Activated naive CD8-positive, alpha-beta T cell treated with anti-CD3 and anti-CD28 coated beads, Interleukin-2, amount 50 U/mL, for 24 hours (primary cell): ENCODE results near the gene SRD5A2.

Experiments
- ATAC-seq: fragments of 150-1000 bp; cut with Tn5 transposase; one replicate; pipeline ENCODE4 v1.10.0; 2021
- DNase-seq: peaks from one replicate; pipeline ENCODE4 v3.0.0; 2021
- H3K27ac Mint-ChIP-seq: one replicate; pipeline ENCODE4 v1.8.0; 2021; ENCODE audit warnings: mild to moderate bottlenecking, mixed read lengths
- H3K27me3 Mint-ChIP-seq: one replicate; pipeline ENCODE4 v1.8.0; 2021; ENCODE audit warnings: mixed read lengths
- H3K36me3 Mint-ChIP-seq: one replicate; pipeline ENCODE4 v1.8.0; 2021; ENCODE audit warnings: low read depth, mixed read lengths
- H3K4me1 Mint-ChIP-seq: one replicate; pipeline ENCODE4 v1.8.0; 2021; ENCODE audit warnings: mixed read lengths
- H3K4me3 Mint-ChIP-seq: one replicate; pipeline ENCODE4 v1.8.0; 2021; ENCODE audit warnings: mild to moderate bottlenecking, moderate library complexity, mixed read lengths
- H3K9me3 Mint-ChIP-seq: one replicate; pipeline ENCODE4 v1.8.0; 2021; ENCODE audit warnings: mixed read lengths

SRD5A2 gene

GRCh38 chr2:31555967-31556706, 24.6 kb downstream of the SRD5A2 start:
- Mint-ChIP-seq H3K27me3 (peaks cover 2% of the 10 kb centered on the region), H3K4me1 (no peaks in the 10 kb centered on the region), H3K4me3 (no peak overlapping the region), H3K36me3 (no peaks in the 10 kb centered on the region), H3K27ac (no peak overlapping the region), H3K9me3 (peaks cover 10% of the 10 kb centered on the region)
- no peak for ATAC-seq
- no peak for DNase-seq

DNA sequence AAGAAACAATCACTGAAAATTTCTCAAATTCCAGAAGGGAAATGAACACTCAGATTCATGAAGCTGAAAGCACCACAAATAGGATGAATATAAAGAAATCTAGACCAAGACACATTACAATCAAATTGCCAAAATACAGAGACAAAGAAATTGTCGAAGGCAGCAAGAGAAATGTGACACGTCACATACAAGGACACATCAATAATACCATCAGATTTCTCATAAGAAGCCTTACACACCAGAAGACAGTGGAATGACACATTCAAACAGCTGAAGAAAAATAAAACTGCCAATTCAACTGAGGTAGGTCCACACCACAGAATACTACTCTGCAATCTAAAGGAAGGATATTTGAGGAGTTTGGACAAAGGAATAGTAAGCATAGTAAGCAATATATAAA, 27.4 kb downstream of the SRD5A2 start:
- no peaks in the 10 kb centered on the region for H3K36me3 Mint-ChIP-seq
- H3K9me3 Mint-ChIP-seq: peaks cover 10% of the 10 kb centered on the region
- ATAC-seq (no peak), DNase-seq (no peak)
- no peaks in the 10 kb centered on the region for H3K4me1 Mint-ChIP-seq
- peaks cover 3% of the 10 kb centered on the region for H3K27me3 Mint-ChIP-seq
- H3K4me3 Mint-ChIP-seq: no peak overlapping the region
- no peak overlapping the region for H3K27ac Mint-ChIP-seq

DNA sequence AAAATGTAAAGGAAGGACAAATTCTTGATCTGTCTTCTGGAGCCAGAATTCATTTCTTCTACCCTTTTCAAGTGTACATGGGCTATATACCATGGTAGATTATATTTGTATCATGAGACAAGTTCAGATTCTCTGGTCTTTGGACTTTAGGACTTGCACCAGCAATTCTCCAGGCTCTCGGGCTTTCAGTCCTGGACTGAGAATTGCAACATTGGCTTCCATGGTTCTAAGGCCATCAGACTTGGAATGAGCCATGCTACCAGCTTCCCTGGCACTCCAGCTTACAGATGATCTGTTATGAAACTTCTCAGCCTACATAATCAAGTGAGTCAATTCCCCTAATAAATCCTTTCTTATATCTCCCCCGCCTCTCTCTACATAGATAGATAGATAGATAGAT, 33.3 kb downstream of the SRD5A2 start:
- Mint-ChIP-seq H3K27me3 (peaks cover 7% of the 10 kb centered on the region), H3K9me3 (peaks cover 15% of the 10 kb centered on the region), H3K27ac (no peak overlapping the region), H3K36me3 (no peaks in the 10 kb centered on the region), H3K4me1 (no peaks in the 10 kb centered on the region), H3K4me3 (no peak overlapping the region)
- DNase-seq (no peak), ATAC-seq (no peak)

DNA sequence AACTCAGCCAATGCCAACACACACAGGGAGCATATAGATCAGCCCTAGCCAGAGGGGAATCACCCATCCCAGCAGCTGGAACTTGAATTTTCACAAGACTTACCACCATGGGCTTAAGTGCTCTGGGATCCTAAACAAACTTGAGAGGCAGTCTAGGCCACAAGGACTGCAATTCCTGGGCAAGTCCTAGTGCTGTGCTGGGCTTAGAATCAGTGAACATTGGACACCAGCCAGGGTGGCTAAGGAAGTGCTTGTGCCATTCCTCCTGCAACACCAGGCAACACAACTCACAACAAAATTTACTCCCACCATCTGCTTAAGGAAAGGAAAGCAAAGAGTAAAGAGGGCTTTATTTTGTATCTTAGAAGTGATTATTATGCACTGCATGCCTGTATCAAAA, 38.9 kb downstream of the SRD5A2 start:
- Mint-ChIP-seq H3K27ac (no peak overlapping the region), H3K27me3 (peaks cover 6% of the 10 kb centered on the region), H3K4me1 (no peaks in the 10 kb centered on the region), H3K9me3 (peaks cover 16% of the 10 kb centered on the region), H3K4me3 (no peak overlapping the region), H3K36me3 (no peaks in the 10 kb centered on the region)
- DNase-seq (no peak), ATAC-seq (no peak)

GRCh38 chr2:31539505-31539904, 41.2 kb downstream of the SRD5A2 start:
- peaks cover 6% of the 10 kb centered on the region for H3K27me3 Mint-ChIP-seq
- DNase-seq (no peak), ATAC-seq (no peak)
- no peaks in the 10 kb centered on the region for H3K36me3 Mint-ChIP-seq
- H3K9me3 Mint-ChIP-seq: peaks cover 9% of the 10 kb centered on the region
- no peaks in the 10 kb centered on the region for H3K4me1 Mint-ChIP-seq
- H3K27ac Mint-ChIP-seq: no peak overlapping the region
- H3K4me3 Mint-ChIP-seq: no peak overlapping the region

DNA sequence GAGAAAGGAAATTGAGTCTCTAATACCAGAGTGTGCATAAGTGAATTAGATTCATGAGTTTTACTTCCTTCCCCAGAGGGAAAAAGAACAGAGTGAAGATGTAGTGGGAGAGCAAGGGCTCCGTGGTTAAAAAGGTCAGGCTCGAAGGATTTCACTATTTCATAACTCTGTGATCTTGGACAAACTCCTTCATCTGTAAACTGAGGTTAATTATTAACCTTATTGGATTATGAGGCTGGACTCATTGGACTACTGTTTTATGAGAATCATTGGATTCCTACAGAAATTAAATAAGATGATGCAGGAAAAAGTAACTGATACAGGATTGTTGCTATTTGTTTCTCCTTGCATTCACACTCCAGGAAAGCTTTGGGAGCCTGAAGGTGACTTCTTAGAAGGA, 45.0 kb downstream of the SRD5A2 start:
- H3K9me3 Mint-ChIP-seq: no peaks in the 10 kb centered on the region
- H3K27me3 Mint-ChIP-seq: peaks cover 9% of the 10 kb centered on the region
- H3K36me3 Mint-ChIP-seq: no peaks in the 10 kb centered on the region

DNA sequence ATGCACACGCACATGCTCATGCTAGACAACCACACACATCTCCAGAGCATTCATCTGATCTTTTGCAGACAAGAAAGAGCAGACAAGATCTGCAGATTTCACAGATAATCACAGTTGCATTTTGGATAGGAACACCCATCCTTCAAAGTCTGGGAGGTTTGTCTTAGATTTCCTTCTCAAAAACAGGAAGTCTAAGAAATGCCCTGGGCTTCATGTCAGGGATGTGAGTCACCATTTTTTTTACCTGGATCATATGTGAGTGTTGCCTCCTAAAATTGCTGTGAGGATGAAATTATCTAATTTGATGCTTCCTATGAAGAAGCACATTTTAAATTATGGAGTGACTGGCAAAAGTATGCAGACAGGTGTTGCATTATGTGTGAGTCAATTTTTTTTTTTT, 46.1 kb downstream of the SRD5A2 start:
- DNase-seq (no peak), ATAC-seq (no peak)
- no peaks in the 10 kb centered on the region for H3K36me3 Mint-ChIP-seq
- H3K27ac Mint-ChIP-seq: no peak overlapping the region
- H3K27me3 Mint-ChIP-seq: peaks cover 10% of the 10 kb centered on the region
- no peak overlapping the region for H3K4me3 Mint-ChIP-seq
- H3K4me1 Mint-ChIP-seq: no peaks in the 10 kb centered on the region
- no peaks in the 10 kb centered on the region for H3K9me3 Mint-ChIP-seq

More for the DNA sequence above, 45.0 kb downstream of the SRD5A2 start:
- DNase-seq: no peak
- no peak overlapping the region for H3K4me3 Mint-ChIP-seq
- H3K27ac Mint-ChIP-seq: no peak overlapping the region
- ATAC-seq: no peak
- H3K4me1 Mint-ChIP-seq: no peaks in the 10 kb centered on the region

DNA sequence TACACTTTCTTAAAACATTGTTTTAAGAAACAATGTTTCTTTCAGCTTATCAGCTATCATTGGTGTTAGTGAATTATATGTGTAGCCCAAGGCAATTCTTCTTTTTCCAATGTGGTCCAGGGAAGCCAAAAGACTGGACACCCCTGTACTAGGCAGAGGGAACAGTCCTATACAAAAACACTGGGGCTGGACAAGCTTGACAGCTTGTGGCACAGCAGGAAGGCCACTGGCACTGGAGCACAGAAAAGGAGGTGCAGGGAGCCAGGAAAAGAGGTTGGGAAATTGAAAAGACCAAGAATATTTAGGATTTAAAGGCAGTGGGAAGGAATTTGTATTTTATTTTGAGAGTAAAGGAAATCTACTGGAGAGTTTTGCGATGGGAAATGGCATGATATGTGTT, 47.7 kb downstream of the SRD5A2 start:
- no peaks in the 10 kb centered on the region for H3K9me3 Mint-ChIP-seq
- no peaks in the 10 kb centered on the region for H3K4me1 Mint-ChIP-seq
- ATAC-seq (no peak), DNase-seq (no peak)
- no peak overlapping the region for H3K27ac Mint-ChIP-seq
- peaks cover 10% of the 10 kb centered on the region for H3K27me3 Mint-ChIP-seq
- no peak overlapping the region for H3K4me3 Mint-ChIP-seq
- H3K36me3 Mint-ChIP-seq: no peaks in the 10 kb centered on the region

DNA sequence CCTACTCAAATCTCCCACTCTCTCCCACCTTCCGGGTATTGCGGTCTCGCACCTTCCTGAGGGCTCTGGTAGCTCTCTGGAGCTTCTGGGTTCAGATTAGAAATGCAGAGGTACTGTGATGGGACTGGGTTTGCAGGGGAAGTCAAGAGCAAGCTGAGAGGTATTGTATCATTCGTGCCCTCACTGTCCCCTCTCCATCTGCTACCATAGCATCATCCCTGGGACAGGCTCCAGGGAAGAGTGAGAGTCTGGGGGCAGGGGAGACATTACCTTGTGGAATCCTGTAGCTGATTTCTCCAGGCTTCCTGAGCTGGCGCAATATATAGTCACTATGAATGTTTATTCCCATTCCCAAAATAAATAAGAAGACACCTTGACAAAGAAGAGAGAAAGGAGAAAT, 49.6 kb downstream of the SRD5A2 start:
- no peak overlapping the region for H3K27ac Mint-ChIP-seq
- DNase-seq: no peak
- no peak for ATAC-seq
- no peaks in the 10 kb centered on the region for H3K4me1 Mint-ChIP-seq
- H3K4me3 Mint-ChIP-seq: no peak overlapping the region
- peaks cover 12% of the 10 kb centered on the region for H3K27me3 Mint-ChIP-seq
- H3K9me3 Mint-ChIP-seq: no peaks in the 10 kb centered on the region
- H3K36me3 Mint-ChIP-seq: no peaks in the 10 kb centered on the region

DNA sequence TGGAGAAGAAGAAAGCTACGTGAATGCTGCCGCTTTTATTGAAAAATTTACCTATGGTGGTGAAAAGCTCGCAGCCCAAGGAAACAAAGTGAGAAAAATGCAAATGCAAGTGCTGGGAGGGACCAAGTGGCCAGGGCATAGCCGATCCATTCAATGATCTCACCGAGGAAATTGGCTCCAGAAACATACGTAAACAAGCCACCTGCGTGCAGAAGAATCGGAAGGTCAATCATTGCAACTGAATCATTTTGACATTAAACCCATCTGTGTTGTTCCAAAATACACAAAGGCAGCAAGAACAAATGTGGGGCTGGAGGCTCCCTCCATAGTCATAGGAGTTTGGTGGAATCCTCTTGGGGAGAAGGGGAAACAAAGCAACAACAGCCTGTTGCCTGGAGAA, 51.5 kb downstream of the SRD5A2 start:
- no peaks in the 10 kb centered on the region for H3K4me1 Mint-ChIP-seq
- no peaks in the 10 kb centered on the region for H3K36me3 Mint-ChIP-seq
- no peak for ATAC-seq
- no peaks in the 10 kb centered on the region for H3K9me3 Mint-ChIP-seq
- H3K27ac Mint-ChIP-seq: no peak overlapping the region
- H3K27me3 Mint-ChIP-seq: peaks cover 15% of the 10 kb centered on the region
- DNase-seq: no peak
- H3K4me3 Mint-ChIP-seq: no peak overlapping the region

DNA sequence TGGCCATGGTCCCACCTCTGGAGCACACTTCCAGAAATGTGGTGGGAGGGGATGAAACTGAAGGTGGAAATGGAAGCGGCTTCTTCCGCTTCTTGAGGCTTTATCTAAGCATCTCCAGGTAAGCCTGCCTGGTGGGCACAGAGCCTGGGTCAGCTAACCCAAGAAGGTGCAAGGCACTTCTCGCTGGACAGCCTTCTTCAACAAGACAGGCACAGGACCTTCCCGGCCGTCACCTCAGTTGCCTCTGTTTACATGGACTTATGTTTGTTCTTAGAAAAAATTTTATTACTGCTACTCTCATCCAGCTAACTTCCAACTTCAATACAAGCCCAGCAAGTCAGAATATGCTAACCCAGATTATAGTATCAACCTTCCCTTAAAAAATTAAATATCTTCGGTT, 51.9 kb downstream of the SRD5A2 start:
- H3K9me3 Mint-ChIP-seq: no peaks in the 10 kb centered on the region
- no peak overlapping the region for H3K27ac Mint-ChIP-seq
- no peaks in the 10 kb centered on the region for H3K36me3 Mint-ChIP-seq
- peaks cover 19% of the 10 kb centered on the region for H3K27me3 Mint-ChIP-seq
- no peak overlapping the region for H3K4me3 Mint-ChIP-seq
- DNase-seq: no peak
- no peak for ATAC-seq
- H3K4me1 Mint-ChIP-seq: no peaks in the 10 kb centered on the region

GRCh38 chr2:31526946-31527732, 53.6 kb downstream of the SRD5A2 start:
- Mint-ChIP-seq H3K36me3 (no peaks in the 10 kb centered on the region), H3K27me3 (peaks cover 23% of the 10 kb centered on the region), H3K27ac (no peak overlapping the region), H3K4me1 (no peaks in the 10 kb centered on the region), H3K4me3 (no peak overlapping the region), H3K9me3 (no peaks in the 10 kb centered on the region)
- ATAC-seq (no peak), DNase-seq (no peak)

DNA sequence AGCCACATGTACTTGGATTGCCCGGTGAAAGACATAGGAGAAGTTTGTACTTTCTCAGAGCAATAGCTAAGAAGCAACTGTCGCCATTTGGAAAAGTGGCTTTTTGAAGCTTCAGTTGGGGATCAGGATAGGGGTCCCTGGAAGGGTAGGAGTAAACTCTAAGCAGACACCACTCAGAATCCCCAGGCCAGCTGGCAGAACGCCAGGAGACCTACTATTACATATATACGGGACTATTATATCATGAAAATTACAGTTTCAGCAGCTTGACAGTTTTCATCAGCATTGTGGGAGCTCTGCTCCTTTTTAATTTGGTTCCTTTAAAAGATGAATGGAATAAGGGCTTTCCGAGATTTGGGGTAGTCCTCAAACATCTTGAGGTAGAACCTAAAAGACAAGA, 54.9 kb downstream of the SRD5A2 start:
- ATAC-seq: no peak
- Mint-ChIP-seq H3K36me3 (no peaks in the 10 kb centered on the region), H3K27me3 (peaks cover 19% of the 10 kb centered on the region), H3K4me3 (no peak overlapping the region), H3K9me3 (no peaks in the 10 kb centered on the region), H3K27ac (no peak overlapping the region), H3K4me1 (no peaks in the 10 kb centered on the region)
- DNase-seq: no peak

GRCh38 chr2:31524592-31524991, 56.1 kb downstream of the SRD5A2 start:
- ATAC-seq (no peak), DNase-seq (no peak)
- no peaks in the 10 kb centered on the region for H3K9me3 Mint-ChIP-seq
- H3K4me3 Mint-ChIP-seq: no peak overlapping the region
- no peaks in the 10 kb centered on the region for H3K4me1 Mint-ChIP-seq
- no peak overlapping the region for H3K27ac Mint-ChIP-seq
- no peaks in the 10 kb centered on the region for H3K36me3 Mint-ChIP-seq
- peaks cover 16% of the 10 kb centered on the region for H3K27me3 Mint-ChIP-seq

- no peaks in the 10 kb centered on the region for H3K36me3 Mint-ChIP-seq
- H3K27ac Mint-ChIP-seq: no peak overlapping the region
- peaks cover 16% of the 10 kb centered on the region for H3K27me3 Mint-ChIP-seq
- H3K4me3 Mint-ChIP-seq: no peak overlapping the region
- DNase-seq (peak; percentile 62), ATAC-seq (no peak)
- H3K4me1 Mint-ChIP-seq: no peaks in the 10 kb centered on the region
- H3K9me3 Mint-ChIP-seq: no peaks in the 10 kb centered on the region
These were observed 56.8 kb downstream of the SRD5A2 start for GRCh38 chr2:31523871-31524492.
